HG03039 (cell line): Measurements from ENCODE around the gene CKS2.
"Not testable (repeated sequence)": the region's sequence is repeated elsewhere in the genome, so short reads cannot be mapped to it uniquely, and the experiment has no call there.

ENCODE experiments used
- ATAC-seq: cut with Tn5 transposase; IDR thresholded peaks from one replicate; pipeline ENCODE4 v1.9.1; 2021; ENCODE audit warnings: mild to moderate bottlenecking, moderate library complexity; ENCODE audit not compliant: unreplicated experiment

The CKS2 gene

GRCh38 chr9:89310475-89311345 lies at the start of gene CKS2:
TSS of gene CKS2 (plus strand) at chr9:89311195. CDS start at chr9:89311293, 98 bp downstream.
- ATAC-seq = peak; percentile 88

GRCh38 chr9:89273528-89274279 lies 37.3 kb upstream of the CKS2 start:
- ATAC-seq = no peak

GRCh38 chr9:89274838-89275237 lies 36.2 kb upstream of the CKS2 start:
- ATAC-seq = no peak

GRCh38 chr9:89276040-89276439 lies 35.0 kb upstream of the CKS2 start:
- ATAC-seq = not testable (repeated sequence)

- no peak for ATAC-seq
Measured at GRCh38 chr9:89277043-89277442, 34.0 kb upstream of the CKS2 start.

GRCh38 chr9:89277454-89277853 lies 33.5 kb upstream of the CKS2 start:
- no peak for ATAC-seq

GRCh38 chr9:89278551-89278950 lies 32.4 kb upstream of the CKS2 start:
- no peak for ATAC-seq

GRCh38 chr9:89278997-89279739 lies 31.8 kb upstream of the CKS2 start:
- ATAC-seq = no peak

- ATAC-seq = no peak
Measured at GRCh38 chr9:89281106-89281505, 29.9 kb upstream of the CKS2 start.

GRCh38 chr9:89282248-89282968 lies 28.6 kb upstream of the CKS2 start:
- not testable (repeated sequence) for ATAC-seq

- ATAC-seq = no peak
Measured at GRCh38 chr9:89284076-89284475, 26.9 kb upstream of the CKS2 start.

- no peak for ATAC-seq
Measured at GRCh38 chr9:89291741-89292140, 19.3 kb upstream of the CKS2 start.

- ATAC-seq = no peak
Measured at GRCh38 chr9:89293014-89293413, 18.0 kb upstream of the CKS2 start.

GRCh38 chr9:89295400-89295799 lies 15.6 kb upstream of the CKS2 start:
- no peak for ATAC-seq

GRCh38 chr9:89301996-89302395 lies 9.0 kb upstream of the CKS2 start:
- ATAC-seq = not testable (repeated sequence)

- ATAC-seq = no peak
Measured at GRCh38 chr9:89304020-89304833, 6.8 kb upstream of the CKS2 start.

- ATAC-seq = no peak
Measured at GRCh38 chr9:89304834-89305188, 6.2 kb upstream of the CKS2 start.

- ATAC-seq = no peak
Measured at GRCh38 chr9:89305868-89306267, 5.1 kb upstream of the CKS2 start.

GRCh38 chr9:89309166-89309565 lies 1.8 kb upstream of the CKS2 start:
- ATAC-seq = no peak
